ENCODE measurements around the gene DNAH17. TPM values are rescaled to one million over a fixed set of nuclear protein-coding genes. Genes with fewer than 3 reads are reported as not detected.

Gene DNAH17
- polyA plus RNA-seq, 1 experiment, result not detected

- H3K27ac ChIP-seq (ENCODE audit: low read depth, low read length), result no peak overlapping the region
- H3K27me3 ChIP-seq (ENCODE audit: control insufficient read depth, insufficient read depth, low read length), result no peaks in the 10 kb centered on the region
- ChIA-PET CTCF (no interaction called here), POLR2A (no interaction called here)
- H3K9me3 ChIP-seq (ENCODE audit: control insufficient read depth, insufficient read depth, low read length), result no peaks in the 10 kb centered on the region; the same call in 1 of the 2 replicates
- DNase-seq (ENCODE audit: low read depth, low spot score), result no peak
- TF ChIP-seq CTCF (IDR thresholded peaks at IDR 0.05; ENCODE audit: low read depth, low read length), result no peak
- H3K4me3 ChIP-seq (ENCODE audit: low read depth, low read length), result no peak overlapping the region
These were observed 117.0 kb downstream of the DNAH17 start for GRCh38 chr17:78460176-78460675.

- Histone ChIP-seq H3K4me3 (ENCODE audit: low read depth, low read length) (no peak overlapping the region), H3K9me3 (ENCODE audit: control insufficient read depth, insufficient read depth, low read length) (no peaks in the 10 kb centered on the region; the same call in 1 of the 2 replicates), H3K27me3 (ENCODE audit: control insufficient read depth, insufficient read depth, low read length) (no peaks in the 10 kb centered on the region), H3K27ac (ENCODE audit: low read depth, low read length) (no peak overlapping the region)
- TF ChIP-seq CTCF (IDR thresholded peaks at IDR 0.05; ENCODE audit: low read depth, low read length), result no peak
- no peak for DNase-seq (ENCODE audit: low read depth, low spot score)
- CTCF ChIA-PET, result no interaction called here
- POLR2A ChIA-PET, result no interaction called here
These were observed 117.5 kb downstream of the DNAH17 start for GRCh38 chr17:78459696-78460095.

GRCh38 chr17:78458736-78459335 is 118.4 kb downstream of the DNAH17 start:
- no peak for TF ChIP-seq CTCF (IDR thresholded peaks at IDR 0.05; ENCODE audit: low read depth, low read length)
- CTCF ChIA-PET, result no interaction called here
- Histone ChIP-seq H3K27me3 (ENCODE audit: control insufficient read depth, insufficient read depth, low read length) (no peaks in the 10 kb centered on the region), H3K4me3 (ENCODE audit: low read depth, low read length) (no peak overlapping the region), H3K27ac (ENCODE audit: low read depth, low read length) (no peak overlapping the region), H3K9me3 (ENCODE audit: control insufficient read depth, insufficient read depth, low read length) (no peaks in the 10 kb centered on the region; the same call in 1 of the 2 replicates)
- POLR2A ChIA-PET, result no interaction called here
- DNase-seq (ENCODE audit: low read depth, low spot score), result no peak

- DNase-seq (ENCODE audit: low read depth, low spot score), result no peak
- ChIA-PET POLR2A (no interaction called here), CTCF (no interaction called here)
- Histone ChIP-seq H3K27me3 (ENCODE audit: control insufficient read depth, insufficient read depth, low read length) (no peaks in the 10 kb centered on the region), H3K9me3 (ENCODE audit: control insufficient read depth, insufficient read depth, low read length) (no peaks in the 10 kb centered on the region; the same call in 1 of the 2 replicates), H3K27ac (ENCODE audit: low read depth, low read length) (no peak overlapping the region), H3K4me3 (ENCODE audit: low read depth, low read length) (no peak overlapping the region)
- TF ChIP-seq CTCF (IDR thresholded peaks at IDR 0.05; ENCODE audit: low read depth, low read length), result no peak
These were observed 119.1 kb downstream of the DNAH17 start for GRCh38 chr17:78458091-78458490.

- Histone ChIP-seq H3K27me3 (ENCODE audit: control insufficient read depth, insufficient read depth, low read length) (peaks cover 9% of the 10 kb centered on the region), H3K9me3 (ENCODE audit: control insufficient read depth, insufficient read depth, low read length) (no peaks in the 10 kb centered on the region; the same call in 1 of the 2 replicates), H3K4me3 (ENCODE audit: low read depth, low read length) (no peak overlapping the region), H3K27ac (ENCODE audit: low read depth, low read length) (no peak overlapping the region)
- ChIA-PET CTCF (no interaction called here), POLR2A (interaction anchor here (0.6 kb wide), 1 partner anchor 271 kb away, joined by 3 read pairs; no protein-coding TSS in a partner anchor)
- TF ChIP-seq CTCF (IDR thresholded peaks at IDR 0.05; ENCODE audit: low read depth, low read length), result no peak
- DNase-seq (ENCODE audit: low read depth, low spot score), result no peak
These were observed 122.8 kb downstream of the DNAH17 start for GRCh38 chr17:78454346-78454745.
